HFFc6 (cell line): Measurements from ENCODE around the gene GOLIM4. TPM values are rescaled to one million over a fixed set of nuclear protein-coding genes. Genes with fewer than 3 reads are reported as not detected.

Experiments
- DNase-seq: peaks from one replicate; pipeline ENCODE4 v3.0.0-alpha.2; 2018
- H3K27ac Mint-ChIP-seq: 2 replicates; pipeline ENCODE4 v1.8.0; 2020; ENCODE audit warnings: mild to moderate bottlenecking, mixed read lengths
- H3K27me3 Mint-ChIP-seq: 2 replicates; pipeline ENCODE4 v1.8.0; 2021; ENCODE audit warnings: mild to moderate bottlenecking, moderate library complexity, mixed read lengths; ENCODE audit not compliant: insufficient read depth
- H3K36me3 Mint-ChIP-seq: 2 replicates; pipeline ENCODE4 v1.8.0; 2021; ENCODE audit warnings: low read depth, mixed read lengths
- H3K4me1 Mint-ChIP-seq: 2 replicates; pipeline ENCODE4 v1.8.0; 2020; ENCODE audit warnings: low read depth, mixed read lengths
- H3K4me3 Mint-ChIP-seq: 2 replicates; pipeline ENCODE4 v1.8.0; 2020; ENCODE audit warnings: mild to moderate bottlenecking, moderate library complexity, mixed read lengths
- H3K9me3 Mint-ChIP-seq: 2 replicates; pipeline ENCODE4 v1.8.0; 2020; ENCODE audit warnings: mild to moderate bottlenecking, mixed read lengths
- CTCF ChIP-seq: fragments of 200-600 bp; sonication (generic); IDR thresholded peaks from 2 replicates; pipeline ENCODE4 v1.5.0; 2021; ENCODE audit warnings: antibody characterized with exemption, mild to moderate bottlenecking
- total RNA-seq, 6 experiments: library from RNA; stranded (reverse); fragmentation: NEBNext Ultra II Directional; extraction: Animal tissue kit (Norgen Biotek cat#: 25700); gene quantifications; 2 replicates in 1 of 6; 3 replicates in 5 of 6; pipeline ENCODE4 v1.2.3, GENCODE V29; 2021

The GOLIM4 gene
- total RNA-seq, 6 experiments from 2014 or later, result 99.8 to 141 (median 130) TPM

GRCh38 chr3:168052515-168052914 lies 43.2 kb downstream of the GOLIM4 start:
- no peak for DNase-seq
- Mint-ChIP-seq H3K4me3 (no peak overlapping the region), H3K4me1 (peaks cover 77% of the 10 kb centered on the region), H3K36me3 (peaks cover 26% of the 10 kb centered on the region), H3K27ac (peak overlapping the region; percentile 34; the same call in 1 of the 2 replicates), H3K9me3 (peaks cover 14% of the 10 kb centered on the region), H3K27me3 (no peaks in the 10 kb centered on the region; the same call in 1 of the 2 replicates)
- no peak for TF ChIP-seq CTCF

- DNase-seq, result peak; percentile 52
- no peak for TF ChIP-seq CTCF
- peaks cover 10% of the 10 kb centered on the region for H3K9me3 Mint-ChIP-seq
Measured at GRCh38 chr3:168051531-168052471, 43.9 kb downstream of the GOLIM4 start.

GRCh38 chr3:168051070-168051469 lies 44.7 kb downstream of the GOLIM4 start:
- H3K4me1 Mint-ChIP-seq, result peaks cover 83% of the 10 kb centered on the region
- H3K9me3 Mint-ChIP-seq, result peaks cover 7% of the 10 kb centered on the region
- H3K27ac Mint-ChIP-seq, result peak overlapping the region; percentile 51
- H3K4me3 Mint-ChIP-seq, result no peak overlapping the region
- no peak for DNase-seq
- H3K27me3 Mint-ChIP-seq, result no peaks in the 10 kb centered on the region; the same call in 1 of the 2 replicates
- peaks cover 13% of the 10 kb centered on the region for H3K36me3 Mint-ChIP-seq
- TF ChIP-seq CTCF, result no peak

More at GRCh38 chr3:168051531-168052471, 43.9 kb downstream of the GOLIM4 start:
- Mint-ChIP-seq H3K4me1 (peaks cover 83% of the 10 kb centered on the region), H3K4me3 (peak overlapping the region; percentile 73), H3K36me3 (peaks cover 20% of the 10 kb centered on the region), H3K27me3 (no peaks in the 10 kb centered on the region; the same call in 1 of the 2 replicates), H3K27ac (peak overlapping the region; percentile 85)

GRCh38 chr3:168049367-168049974 lies 46.3 kb downstream of the GOLIM4 start:
- Mint-ChIP-seq H3K27me3 (no peaks in the 10 kb centered on the region; the same call in 1 of the 2 replicates), H3K4me1 (peaks cover 72% of the 10 kb centered on the region), H3K27ac (peak overlapping the region; percentile 79), H3K4me3 (no peak overlapping the region), H3K36me3 (no peaks in the 10 kb centered on the region; the same call in 1 of the 2 replicates), H3K9me3 (no peaks in the 10 kb centered on the region)
- DNase-seq, result peak; percentile 47
- no peak for TF ChIP-seq CTCF

GRCh38 chr3:168048414-168049330 lies 47.1 kb downstream of the GOLIM4 start:
- no peaks in the 10 kb centered on the region; the same call in 1 of the 2 replicates for H3K27me3 Mint-ChIP-seq
- no peak for DNase-seq

More at GRCh38 chr3:168048414-168049330, 47.1 kb downstream of the GOLIM4 start:
- Mint-ChIP-seq H3K27ac (peak overlapping the region; percentile 79), H3K36me3 (no peaks in the 10 kb centered on the region; the same call in 1 of the 2 replicates), H3K9me3 (no peaks in the 10 kb centered on the region), H3K4me1 (peaks cover 64% of the 10 kb centered on the region), H3K4me3 (0 out of 2 replicates have a peak overlapping the region, but pooled peaks have one; percentile 6)
- no peak for TF ChIP-seq CTCF
